IMR-90 (cell line): ENCODE data around the gene PTGDR2.

Experiments used
- BHLHE40 ChIP-seq: fragments of 150-350 bp; IDR thresholded peaks from 2 replicates; pipeline ENCODE4 v1.6.1; 2016; ENCODE audit warnings: mild to moderate bottlenecking, low read depth, low read length
- CEBPB ChIP-seq: IDR thresholded peaks from 2 replicates; pipeline ENCODE4 v1.6.1; 2012; ENCODE audit warnings: low read depth, low read length, improper control_type of control experiment
- FOS ChIP-seq: fragments of 150-350 bp; IDR thresholded peaks from 2 replicates; pipeline ENCODE4 v1.6.1; 2016; ENCODE audit warnings: low read depth, low read length
- MAZ ChIP-seq: IDR thresholded peaks from 2 replicates; pipeline ENCODE4 v1.6.1; 2012; ENCODE audit warnings: low read depth, mild to moderate bottlenecking, low read length, improper control_type of control experiment, moderate library complexity, borderline replicate concordance
- POLR2A ChIP-seq: IDR thresholded peaks from 2 replicates; pipeline ENCODE4 v1.6.1; 2012; ENCODE audit warnings: mild to moderate bottlenecking, low read depth, low read length
- RAD21 ChIP-seq: IDR thresholded peaks from 2 replicates; pipeline ENCODE4 v1.6.1; 2012; ENCODE audit warnings: low read length, improper control_type of control experiment
- RCOR1 ChIP-seq: IDR thresholded peaks from 2 replicates; pipeline ENCODE4 v1.6.1; 2012; ENCODE audit warnings: mild to moderate bottlenecking, low read length, improper control_type of control experiment; ENCODE audit not compliant: insufficient replicate concordance
- RFX5 ChIP-seq: IDR thresholded peaks from 2 replicates; pipeline ENCODE4 v1.8.0; 2012; ENCODE audit warnings: low read depth, mild to moderate bottlenecking, low read length, moderate library complexity
- TF ChIP-seq, protein P1 (sequence below): conservative IDR thresholded peaks from 2 replicates; pipeline ENCODE4 v1.5.1; 2012; ENCODE audit warnings: mild to moderate bottlenecking, low read depth, low read length, improper control_type of control experiment
- TF ChIP-seq, protein P2 (sequence below): fragments of 150-350 bp; IDR thresholded peaks from 2 replicates; pipeline ENCODE4 v1.6.1; 2017; ENCODE audit warnings: mild to moderate bottlenecking, antibody characterized with exemption, low read length, low read depth
- TF ChIP-seq, protein P3 (sequence below): fragments of 150-350 bp; IDR thresholded peaks from 2 replicates; pipeline ENCODE4 v1.6.1; 2016; ENCODE audit warnings: low read depth, mild to moderate bottlenecking, low read length, moderate library complexity, borderline replicate concordance

DNA sequence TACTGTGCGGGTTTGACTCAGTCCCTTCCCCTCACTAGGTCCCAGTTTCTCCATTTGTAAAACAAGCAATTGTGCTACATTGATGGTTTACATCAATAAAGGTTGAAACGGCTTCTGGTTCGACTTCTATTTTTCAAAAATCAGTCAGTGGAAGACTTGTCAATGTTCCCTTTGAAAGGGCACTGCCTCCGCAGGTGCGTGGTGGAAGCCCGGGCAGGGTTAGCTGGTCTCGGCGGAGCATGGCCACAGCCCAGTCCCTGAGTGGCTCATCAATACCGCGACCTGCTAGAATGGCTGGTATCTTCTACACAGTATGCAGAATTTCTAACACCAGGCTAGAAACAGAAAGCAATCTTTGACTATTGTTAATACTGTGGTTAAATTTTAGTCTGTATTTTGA is 54.6 kb downstream of the PTGDR2 start:
- TF ChIP-seq RFX5 (no peak), POLR2A (no peak), CEBPB (no peak), MAZ (no peak), RAD21 (no peak), RCOR1 (no peak), BHLHE40 (no peak), FOS (no peak)
- TF ChIP-seq, protein P1, sequence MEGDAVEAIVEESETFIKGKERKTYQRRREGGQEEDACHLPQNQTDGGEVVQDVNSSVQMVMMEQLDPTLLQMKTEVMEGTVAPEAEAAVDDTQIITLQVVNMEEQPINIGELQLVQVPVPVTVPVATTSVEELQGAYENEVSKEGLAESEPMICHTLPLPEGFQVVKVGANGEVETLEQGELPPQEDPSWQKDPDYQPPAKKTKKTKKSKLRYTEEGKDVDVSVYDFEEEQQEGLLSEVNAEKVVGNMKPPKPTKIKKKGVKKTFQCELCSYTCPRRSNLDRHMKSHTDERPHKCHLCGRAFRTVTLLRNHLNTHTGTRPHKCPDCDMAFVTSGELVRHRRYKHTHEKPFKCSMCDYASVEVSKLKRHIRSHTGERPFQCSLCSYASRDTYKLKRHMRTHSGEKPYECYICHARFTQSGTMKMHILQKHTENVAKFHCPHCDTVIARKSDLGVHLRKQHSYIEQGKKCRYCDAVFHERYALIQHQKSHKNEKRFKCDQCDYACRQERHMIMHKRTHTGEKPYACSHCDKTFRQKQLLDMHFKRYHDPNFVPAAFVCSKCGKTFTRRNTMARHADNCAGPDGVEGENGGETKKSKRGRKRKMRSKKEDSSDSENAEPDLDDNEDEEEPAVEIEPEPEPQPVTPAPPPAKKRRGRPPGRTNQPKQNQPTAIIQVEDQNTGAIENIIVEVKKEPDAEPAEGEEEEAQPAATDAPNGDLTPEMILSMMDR: no peak
- TF ChIP-seq, protein P2, sequence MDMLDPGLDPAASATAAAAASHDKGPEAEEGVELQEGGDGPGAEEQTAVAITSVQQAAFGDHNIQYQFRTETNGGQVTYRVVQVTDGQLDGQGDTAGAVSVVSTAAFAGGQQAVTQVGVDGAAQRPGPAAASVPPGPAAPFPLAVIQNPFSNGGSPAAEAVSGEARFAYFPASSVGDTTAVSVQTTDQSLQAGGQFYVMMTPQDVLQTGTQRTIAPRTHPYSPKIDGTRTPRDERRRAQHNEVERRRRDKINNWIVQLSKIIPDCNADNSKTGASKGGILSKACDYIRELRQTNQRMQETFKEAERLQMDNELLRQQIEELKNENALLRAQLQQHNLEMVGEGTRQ: no peak
- TF ChIP-seq, protein P3, sequence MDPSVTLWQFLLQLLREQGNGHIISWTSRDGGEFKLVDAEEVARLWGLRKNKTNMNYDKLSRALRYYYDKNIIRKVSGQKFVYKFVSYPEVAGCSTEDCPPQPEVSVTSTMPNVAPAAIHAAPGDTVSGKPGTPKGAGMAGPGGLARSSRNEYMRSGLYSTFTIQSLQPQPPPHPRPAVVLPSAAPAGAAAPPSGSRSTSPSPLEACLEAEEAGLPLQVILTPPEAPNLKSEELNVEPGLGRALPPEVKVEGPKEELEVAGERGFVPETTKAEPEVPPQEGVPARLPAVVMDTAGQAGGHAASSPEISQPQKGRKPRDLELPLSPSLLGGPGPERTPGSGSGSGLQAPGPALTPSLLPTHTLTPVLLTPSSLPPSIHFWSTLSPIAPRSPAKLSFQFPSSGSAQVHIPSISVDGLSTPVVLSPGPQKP: no peak
